GM08714 (cell line): ENCODE data around the gene INPP5B.

Source experiments
- H3K4me3 ChIP-seq: fragments of 200-500 bp; sonication (Bioruptor generic); 2 replicates; pipeline ENCODE4 v1.5.1; 2014; ENCODE audit warnings: mild to moderate bottlenecking, low read length, inconsistent platforms
- ZNF274 ChIP-seq: IDR thresholded peaks from 2 replicates; pipeline ENCODE4 v1.6.1; 2012; ENCODE audit warnings: mild to moderate bottlenecking, low read depth, low read length

The INPP5B gene

GRCh38 chr1:37954316-37954971 is 7.6 kb upstream of the INPP5B start:
- H3K4me3 ChIP-seq = no peak overlapping the region
- no peak for TF ChIP-seq ZNF274

GRCh38 chr1:37952738-37953137 is 5.9 kb upstream of the INPP5B start:
- H3K4me3 ChIP-seq = no peak overlapping the region
- no peak for TF ChIP-seq ZNF274

- H3K4me3 ChIP-seq = no peak overlapping the region
- no peak for TF ChIP-seq ZNF274
These were observed 5.2 kb upstream of the INPP5B start for GRCh38 chr1:37951783-37952624.

GRCh38 chr1:37951041-37951782 is 4.4 kb upstream of the INPP5B start:
- no peak overlapping the region for H3K4me3 ChIP-seq
- no peak for TF ChIP-seq ZNF274

GRCh38 chr1:37949524-37950152 is 2.8 kb upstream of the INPP5B start:
- no peak for TF ChIP-seq ZNF274
- no peak overlapping the region for H3K4me3 ChIP-seq

- TF ChIP-seq ZNF274 = no peak
- H3K4me3 ChIP-seq = no peak overlapping the region
These were observed 2.0 kb upstream of the INPP5B start for GRCh38 chr1:37948841-37949240.

- H3K4me3 ChIP-seq = no peak overlapping the region
- no peak for TF ChIP-seq ZNF274
These were observed 1.3 kb upstream of the INPP5B start for GRCh38 chr1:37948166-37948565.

- no peak overlapping the region; the same call in 1 of the 2 replicates for H3K4me3 ChIP-seq
- TF ChIP-seq ZNF274 = no peak
These were observed 511 bp upstream of the INPP5B start for GRCh38 chr1:37947364-37947763.

- peak overlapping the region; percentile 83 for H3K4me3 ChIP-seq
- TF ChIP-seq ZNF274 = no peak
These were observed 830 bp downstream of the INPP5B start for GRCh38 chr1:37945743-37946702.

- no peak overlapping the region for H3K4me3 ChIP-seq
These were observed 1.6 kb downstream of the INPP5B start for GRCh38 chr1:37945251-37945650.

GRCh38 chr1:37944816-37945215 is 2.0 kb downstream of the INPP5B start:
- TF ChIP-seq ZNF274 = no peak
- no peak overlapping the region for H3K4me3 ChIP-seq

More at GRCh38 chr1:37945251-37945650, 1.6 kb downstream of the INPP5B start:
- no peak for TF ChIP-seq ZNF274

- no peak overlapping the region for H3K4me3 ChIP-seq
- no peak for TF ChIP-seq ZNF274
These were observed 2.6 kb downstream of the INPP5B start for GRCh38 chr1:37944086-37944763.
